HG02885 (cell line): ENCODE results near the gene CCL21.

Source experiments
- ATAC-seq: cut with Tn5 transposase; IDR thresholded peaks from one replicate; pipeline ENCODE4 v1.9.1; 2021; ENCODE audit warnings: mild to moderate bottlenecking; ENCODE audit not compliant: unreplicated experiment, poor library complexity

Gene CCL21

GRCh38 chr9:34709196-34709978 lies 549 bp downstream of the CCL21 start:
- no peak for ATAC-seq

GRCh38 chr9:34707130-34707529 lies 2.8 kb downstream of the CCL21 start:
- no peak for ATAC-seq

- ATAC-seq, result peak; percentile 80
Measured at GRCh38 chr9:34701769-34702736, 7.9 kb downstream of the CCL21 start.

GRCh38 chr9:34701023-34701768 lies 8.7 kb downstream of the CCL21 start:
- ATAC-seq, result peak; percentile 69

- no peak for ATAC-seq
Measured at GRCh38 chr9:34694811-34695210, 15.1 kb downstream of the CCL21 start.

DNA sequence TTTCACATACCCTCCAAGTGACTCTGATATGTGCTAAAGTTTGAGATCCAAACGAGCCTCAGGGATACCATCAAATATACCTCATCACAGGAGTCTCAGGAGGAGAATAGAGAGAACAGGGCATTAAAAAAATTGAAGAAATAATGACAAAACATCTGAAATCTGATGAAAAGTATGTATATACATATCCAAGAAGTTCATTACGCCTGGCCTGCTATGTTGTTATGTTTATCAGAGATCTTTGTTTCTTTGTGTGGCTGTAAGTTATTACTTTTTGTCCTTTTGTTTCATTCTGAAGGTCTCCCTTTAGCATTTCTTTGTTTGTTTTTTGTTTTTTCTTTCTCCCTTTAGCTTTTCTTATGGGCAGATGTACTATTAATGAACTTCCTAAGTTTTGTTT lies 16.4 kb downstream of the CCL21 start:
- no peak for ATAC-seq

- ATAC-seq, result no peak
Measured at GRCh38 chr9:34691936-34692315, 18.0 kb downstream of the CCL21 start.

DNA sequence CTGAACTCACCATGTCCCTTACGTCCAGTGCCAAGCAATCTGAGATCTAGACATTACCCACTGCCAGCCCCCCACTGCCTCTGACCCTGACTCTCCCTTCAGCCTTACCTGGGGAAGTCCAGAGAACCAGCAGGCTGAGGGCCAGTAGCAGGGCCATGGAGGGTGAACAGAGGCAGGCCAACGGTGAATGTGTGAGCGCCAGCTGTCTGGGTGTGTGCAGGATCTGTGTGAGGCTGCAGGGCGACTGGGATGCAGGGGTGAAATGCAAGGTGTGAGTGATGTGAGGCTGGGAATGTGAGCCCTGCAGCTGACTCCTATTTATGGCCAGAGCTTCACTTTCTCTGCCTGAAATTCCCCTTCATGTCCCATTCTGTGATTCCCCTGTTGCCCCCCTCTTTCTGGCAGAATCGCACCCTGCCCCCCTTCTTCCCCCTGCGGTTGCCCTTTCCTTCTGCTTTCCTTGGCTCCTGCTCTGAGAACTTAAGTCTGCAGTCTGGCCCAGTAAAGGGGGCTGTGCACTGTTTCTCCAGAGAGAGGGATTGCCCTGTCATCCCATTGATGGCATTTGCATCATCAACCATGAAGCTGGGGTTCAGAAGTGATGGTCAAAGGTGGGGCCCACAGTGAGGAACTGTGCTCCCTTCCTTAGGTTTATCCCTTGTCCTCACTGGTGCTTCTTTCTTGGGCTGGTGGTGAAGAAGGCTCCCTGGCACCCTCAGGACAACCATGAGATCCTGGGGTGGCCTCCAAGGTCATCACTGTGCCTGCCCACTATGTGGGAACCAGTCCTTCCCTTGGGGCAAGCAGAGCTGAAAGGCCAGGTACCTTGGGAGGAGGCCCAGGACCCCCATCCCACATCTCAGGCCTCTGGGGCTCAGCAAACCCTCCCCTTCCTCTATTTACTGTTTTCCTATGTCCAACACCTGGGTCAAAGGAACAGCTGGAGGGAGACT lies 18.7 kb downstream of the CCL21 start, which contains the start of gene CCL19:
TSS of gene CCL19 (minus strand) at position 294 of the 953 bp plus-strand sequence. CDS start at position 157, 137 bp downstream.
- no peak for ATAC-seq

- no peak for ATAC-seq
Measured at GRCh38 chr9:34689512-34689911, 20.4 kb downstream of the CCL21 start.

DNA sequence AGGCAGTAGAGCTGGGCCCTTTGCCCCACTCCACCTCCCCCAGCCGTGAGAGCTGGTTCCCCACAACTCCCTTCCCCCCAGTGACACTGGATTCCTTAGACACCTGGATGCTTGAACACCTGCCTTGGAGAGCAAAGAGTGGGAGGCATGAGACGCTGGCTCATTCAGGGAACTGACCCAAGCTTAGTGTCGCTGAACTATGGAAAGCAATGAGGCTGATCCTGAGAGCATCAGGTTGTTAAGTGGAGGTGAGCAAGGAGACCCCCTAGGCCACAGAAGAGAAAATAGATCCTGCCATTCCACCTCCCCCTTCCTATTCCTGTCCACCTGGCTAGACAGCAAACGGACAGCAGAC lies 20.8 kb downstream of the CCL21 start:
- ATAC-seq, result no peak

DNA sequence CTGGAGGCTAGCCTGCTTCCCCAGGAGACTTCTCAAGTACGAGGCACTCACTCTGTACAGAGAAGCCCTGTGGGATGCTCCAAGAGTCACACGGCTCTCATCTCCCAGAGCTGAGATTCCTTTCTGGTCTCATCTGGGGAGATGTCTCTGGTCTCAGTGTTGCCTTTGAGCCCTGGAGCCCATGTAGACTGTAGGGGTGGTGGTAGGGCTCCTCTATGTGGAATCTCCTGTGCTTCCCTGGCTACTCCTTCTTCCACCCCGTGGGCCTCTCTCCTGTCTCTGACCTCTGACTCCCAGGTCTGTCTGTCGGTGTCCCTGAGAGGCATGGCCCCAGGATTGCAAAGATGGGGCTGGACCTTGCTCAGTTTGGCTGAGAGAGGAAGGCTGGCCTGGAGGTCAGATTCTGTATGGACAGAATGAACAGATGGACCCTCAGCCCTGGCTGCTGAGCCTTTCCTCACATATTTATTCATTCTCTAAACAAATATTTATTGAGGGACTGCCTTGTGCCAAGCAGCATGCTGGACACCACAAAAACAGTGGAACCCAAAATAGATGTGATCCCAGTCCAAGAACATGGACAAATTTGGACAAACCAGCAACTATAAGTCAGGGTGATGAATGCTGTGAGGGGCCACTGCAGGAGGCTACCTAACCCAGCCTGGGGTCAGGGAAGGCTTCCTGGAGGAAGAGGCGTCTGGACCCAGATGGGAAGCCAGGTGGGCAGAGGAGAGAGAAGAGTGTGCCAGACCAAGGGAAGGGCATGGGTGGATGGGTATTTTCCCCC lies 21.4 kb downstream of the CCL21 start:
- ATAC-seq, result no peak

GRCh38 chr9:34687276-34688030 lies 22.5 kb downstream of the CCL21 start:
- no peak for ATAC-seq

DNA sequence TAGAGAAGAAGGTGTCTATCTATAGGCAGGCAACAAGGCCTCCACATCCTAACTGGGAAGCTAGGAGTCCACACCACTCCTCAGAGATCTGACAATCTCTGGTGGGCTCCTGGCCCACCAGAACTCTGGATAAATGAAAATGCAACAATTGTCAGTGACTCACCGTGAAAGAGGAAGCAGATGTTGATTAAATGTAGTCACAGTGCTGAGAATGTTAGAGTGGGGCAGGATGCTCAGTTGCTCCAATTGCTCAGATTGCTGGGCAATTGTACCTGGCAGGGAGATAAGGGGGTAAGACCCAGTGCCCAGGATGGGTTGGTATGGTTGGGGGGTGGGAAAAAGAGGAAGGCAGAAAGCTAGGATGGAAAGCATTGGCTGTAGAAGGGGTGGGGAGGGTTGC lies 23.2 kb downstream of the CCL21 start:
- ATAC-seq, result no peak

DNA sequence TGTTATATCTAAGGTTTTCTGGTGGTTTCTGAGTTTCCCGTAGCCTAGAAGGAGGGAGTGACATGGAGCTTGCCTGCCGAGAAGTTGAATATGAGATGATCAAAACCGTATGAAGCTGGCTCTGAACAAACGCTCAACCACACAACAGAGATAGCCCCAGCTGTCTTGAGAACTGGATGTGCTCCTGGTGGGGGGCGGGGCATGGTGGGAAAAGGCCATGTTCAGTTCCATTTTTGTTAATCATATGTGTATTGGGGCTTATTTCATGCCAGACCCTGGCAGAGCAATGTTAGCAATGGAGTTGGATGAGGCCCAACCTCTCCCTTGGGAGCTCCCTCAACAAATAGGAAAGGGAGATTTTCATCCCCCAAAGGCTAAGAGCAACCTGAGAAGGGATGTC lies 23.7 kb downstream of the CCL21 start:
- no peak for ATAC-seq

GRCh38 chr9:34685591-34685990 lies 24.3 kb downstream of the CCL21 start:
- no peak for ATAC-seq

- no peak for ATAC-seq
Measured at GRCh38 chr9:34684816-34685215, 25.1 kb downstream of the CCL21 start.

GRCh38 chr9:34684145-34684544 lies 25.8 kb downstream of the CCL21 start:
- ATAC-seq, result no peak

- no peak for ATAC-seq
Measured at GRCh38 chr9:34675869-34676268, 34.1 kb downstream of the CCL21 start.
